Measurements from ENCODE around the gene IKZF4. TPM values are rescaled to one million over a fixed set of nuclear protein-coding genes. Genes with fewer than 3 reads are reported as not detected.

Gene IKZF4
- total RNA-seq, 1 donor from 2014 or later: 6.9 TPM

DNA sequence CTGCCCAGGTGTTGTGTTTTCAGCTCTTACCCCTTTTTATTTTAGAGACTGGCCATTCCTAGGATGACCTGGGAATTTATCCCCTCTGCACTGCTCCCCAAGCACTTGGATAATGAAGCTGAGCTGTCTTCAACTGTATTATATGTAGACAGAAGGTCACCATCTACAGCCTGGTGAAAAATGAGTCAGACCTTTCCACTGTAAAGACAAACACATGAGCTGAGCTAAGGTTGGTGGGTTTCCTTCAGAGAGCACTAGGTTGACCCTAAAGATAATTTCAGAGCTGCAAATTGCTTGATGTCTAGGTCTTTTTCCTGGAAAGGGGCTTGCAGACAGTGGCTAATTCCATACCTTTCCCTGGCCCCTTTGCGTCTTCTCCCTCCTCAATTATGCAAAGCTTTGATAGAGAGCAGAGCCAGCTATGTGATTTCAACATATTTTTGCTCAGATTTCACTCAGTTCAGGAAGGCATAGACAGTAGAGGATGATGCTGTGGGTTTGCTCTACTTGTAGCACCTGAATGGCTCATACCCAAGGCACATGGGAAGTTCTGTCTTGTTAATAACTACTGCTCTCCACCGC, 9.2 kb upstream of the IKZF4 start:
- H3K9me3 Mint-ChIP-seq (ENCODE audit: unreplicated experiment): no peaks in the 10 kb centered on the region
- Histone ChIP-seq H3K9me3 (ENCODE audit: insufficient read depth, low read depth, low read length) (no peaks in the 10 kb centered on the region), H3K4me3 (ENCODE audit: insufficient read depth, low read depth, low read length) (no peak overlapping the region), H3K36me3 (ENCODE audit: insufficient read depth, low read length) (no peaks in the 10 kb centered on the region), H3K27me3 (ENCODE audit: insufficient read depth, low read length) (no peaks in the 10 kb centered on the region), H3K27ac (ENCODE audit: low read depth, low read length) (no peak overlapping the region), H3K79me2 (ENCODE audit: insufficient read depth, low read length) (no peaks in the 10 kb centered on the region), H3K4me2 (ENCODE audit: low read length) (no peak overlapping the region), H3K4me1 (ENCODE audit: insufficient read depth, low read length) (no peaks in the 10 kb centered on the region), H2AFZ (ENCODE audit: low read depth, low read length) (no peak overlapping the region), H3K9ac (ENCODE audit: low read length) (no peak overlapping the region), H4K20me1 (ENCODE audit: insufficient read depth, low read length) (no peaks in the 10 kb centered on the region)
- H3K27me3 Mint-ChIP-seq (ENCODE audit: low read depth, unreplicated experiment): no peaks in the 10 kb centered on the region
- TF ChIP-seq, protein P1, sequence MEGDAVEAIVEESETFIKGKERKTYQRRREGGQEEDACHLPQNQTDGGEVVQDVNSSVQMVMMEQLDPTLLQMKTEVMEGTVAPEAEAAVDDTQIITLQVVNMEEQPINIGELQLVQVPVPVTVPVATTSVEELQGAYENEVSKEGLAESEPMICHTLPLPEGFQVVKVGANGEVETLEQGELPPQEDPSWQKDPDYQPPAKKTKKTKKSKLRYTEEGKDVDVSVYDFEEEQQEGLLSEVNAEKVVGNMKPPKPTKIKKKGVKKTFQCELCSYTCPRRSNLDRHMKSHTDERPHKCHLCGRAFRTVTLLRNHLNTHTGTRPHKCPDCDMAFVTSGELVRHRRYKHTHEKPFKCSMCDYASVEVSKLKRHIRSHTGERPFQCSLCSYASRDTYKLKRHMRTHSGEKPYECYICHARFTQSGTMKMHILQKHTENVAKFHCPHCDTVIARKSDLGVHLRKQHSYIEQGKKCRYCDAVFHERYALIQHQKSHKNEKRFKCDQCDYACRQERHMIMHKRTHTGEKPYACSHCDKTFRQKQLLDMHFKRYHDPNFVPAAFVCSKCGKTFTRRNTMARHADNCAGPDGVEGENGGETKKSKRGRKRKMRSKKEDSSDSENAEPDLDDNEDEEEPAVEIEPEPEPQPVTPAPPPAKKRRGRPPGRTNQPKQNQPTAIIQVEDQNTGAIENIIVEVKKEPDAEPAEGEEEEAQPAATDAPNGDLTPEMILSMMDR (IDR thresholded peaks at IDR 0.05; ENCODE audit: insufficient read depth, low read depth, low read length): no peak
- TF ChIP-seq EZH2 (IDR thresholded peaks at IDR 0.05; ENCODE audit: insufficient read depth, low read length): no peak
- no peak for DNase-seq (ENCODE audit: low read depth)
- H3K4me1 Mint-ChIP-seq (ENCODE audit: low read depth, unreplicated experiment): peaks cover 16% of the 10 kb centered on the region
- H3K36me3 Mint-ChIP-seq (ENCODE audit: low read depth, unreplicated experiment): no peaks in the 10 kb centered on the region
- no peak for FAIRE-seq
- peak overlapping the region; percentile 26 for H3K27ac Mint-ChIP-seq (ENCODE audit: unreplicated experiment)
- no peak overlapping the region for H3K4me3 Mint-ChIP-seq (ENCODE audit: unreplicated experiment)

DNA sequence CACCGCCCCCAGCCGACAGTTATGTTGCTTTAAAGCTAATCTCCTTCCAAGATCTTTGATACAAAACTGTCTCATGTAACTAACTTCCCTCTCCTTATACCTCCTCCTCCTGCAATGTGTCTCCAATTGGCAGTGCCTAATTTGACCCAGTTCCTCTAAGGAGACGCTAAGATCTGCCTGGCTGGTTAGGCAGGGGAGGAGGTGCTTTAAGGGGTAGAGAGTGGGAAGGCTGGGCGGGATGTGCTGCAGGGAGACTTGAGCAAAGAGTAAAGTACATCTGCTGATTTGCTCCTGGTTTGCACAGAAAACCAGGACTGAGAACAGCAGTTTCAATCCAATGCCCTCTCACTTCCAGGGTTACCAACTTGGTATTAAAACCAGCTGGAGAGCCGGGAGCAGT, 7.4 kb upstream of the IKZF4 start:
- Histone ChIP-seq H3K9me3 (ENCODE audit: insufficient read depth, low read depth, low read length) (no peaks in the 10 kb centered on the region), H3K27me3 (ENCODE audit: insufficient read depth, low read length) (no peaks in the 10 kb centered on the region), H3K4me2 (ENCODE audit: low read length) (no peak overlapping the region), H3K36me3 (ENCODE audit: insufficient read depth, low read length) (no peaks in the 10 kb centered on the region), H3K79me2 (ENCODE audit: insufficient read depth, low read length) (no peaks in the 10 kb centered on the region), H2AFZ (ENCODE audit: low read depth, low read length) (no peak overlapping the region), H3K4me1 (ENCODE audit: insufficient read depth, low read length) (no peaks in the 10 kb centered on the region), H3K4me3 (ENCODE audit: insufficient read depth, low read depth, low read length) (no peak overlapping the region), H4K20me1 (ENCODE audit: insufficient read depth, low read length) (no peaks in the 10 kb centered on the region), H3K27ac (ENCODE audit: low read depth, low read length) (no peak overlapping the region), H3K9ac (ENCODE audit: low read length) (no peak overlapping the region)
- Mint-ChIP-seq H3K4me1 (ENCODE audit: low read depth, unreplicated experiment) (peaks cover 16% of the 10 kb centered on the region), H3K4me3 (ENCODE audit: unreplicated experiment) (no peak overlapping the region), H3K9me3 (ENCODE audit: unreplicated experiment) (no peaks in the 10 kb centered on the region), H3K36me3 (ENCODE audit: low read depth, unreplicated experiment) (peaks cover 5% of the 10 kb centered on the region), H3K27me3 (ENCODE audit: low read depth, unreplicated experiment) (no peaks in the 10 kb centered on the region), H3K27ac (ENCODE audit: unreplicated experiment) (no peak overlapping the region)
- no peak for TF ChIP-seq EZH2 (IDR thresholded peaks at IDR 0.05; ENCODE audit: insufficient read depth, low read length)
- TF ChIP-seq, protein P1 (IDR thresholded peaks at IDR 0.05; ENCODE audit: insufficient read depth, low read depth, low read length): no peak
- FAIRE-seq (no peak), DNase-seq (ENCODE audit: low read depth) (no peak)

DNA sequence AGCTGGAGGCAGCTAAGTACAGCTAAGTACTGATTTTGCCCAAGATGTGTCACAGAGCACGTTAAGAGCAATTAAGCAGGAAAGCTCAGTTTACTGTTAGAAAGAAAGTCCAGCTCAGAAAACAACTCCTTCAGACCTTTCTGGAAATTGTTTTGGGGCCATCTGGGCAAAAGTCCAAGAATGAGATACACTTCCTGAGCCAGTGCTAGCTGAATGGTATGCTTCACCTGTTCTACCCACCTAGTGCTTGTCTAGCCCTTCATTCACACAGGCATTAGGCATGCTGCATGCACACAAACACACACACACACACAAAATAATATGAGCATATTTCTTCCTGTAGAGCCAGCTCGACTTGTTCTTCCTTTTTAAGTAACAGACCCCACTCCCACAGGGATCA, 6.6 kb upstream of the IKZF4 start:
- Mint-ChIP-seq H3K36me3 (ENCODE audit: low read depth, unreplicated experiment) (peaks cover 7% of the 10 kb centered on the region), H3K4me1 (ENCODE audit: low read depth, unreplicated experiment) (peaks cover 16% of the 10 kb centered on the region), H3K27me3 (ENCODE audit: low read depth, unreplicated experiment) (no peaks in the 10 kb centered on the region), H3K9me3 (ENCODE audit: unreplicated experiment) (no peaks in the 10 kb centered on the region), H3K27ac (ENCODE audit: unreplicated experiment) (no peak overlapping the region), H3K4me3 (ENCODE audit: unreplicated experiment) (no peak overlapping the region)
- no peak overlapping the region for H3K4me2 ChIP-seq (ENCODE audit: low read length)
- H3K9ac ChIP-seq (ENCODE audit: low read length): no peak overlapping the region
- H3K36me3 ChIP-seq (ENCODE audit: insufficient read depth, low read length): no peaks in the 10 kb centered on the region
- TF ChIP-seq, protein P1 (IDR thresholded peaks at IDR 0.05; ENCODE audit: insufficient read depth, low read depth, low read length): no peak
- no peak for TF ChIP-seq EZH2 (IDR thresholded peaks at IDR 0.05; ENCODE audit: insufficient read depth, low read length)
- no peak for FAIRE-seq
- H3K4me1 ChIP-seq (ENCODE audit: insufficient read depth, low read length): no peaks in the 10 kb centered on the region
- no peaks in the 10 kb centered on the region for H3K27me3 ChIP-seq (ENCODE audit: insufficient read depth, low read length)
- H3K9me3 ChIP-seq (ENCODE audit: insufficient read depth, low read depth, low read length): no peaks in the 10 kb centered on the region
- no peak overlapping the region for H3K4me3 ChIP-seq (ENCODE audit: insufficient read depth, low read depth, low read length)
- DNase-seq (ENCODE audit: low read depth): no peak
- no peaks in the 10 kb centered on the region for H3K79me2 ChIP-seq (ENCODE audit: insufficient read depth, low read length)
- no peak overlapping the region for H2AFZ ChIP-seq (ENCODE audit: low read depth, low read length)
- H3K27ac ChIP-seq (ENCODE audit: low read depth, low read length): no peak overlapping the region
- no peaks in the 10 kb centered on the region for H4K20me1 ChIP-seq (ENCODE audit: insufficient read depth, low read length)

All from astrocyte (in vitro differentiated cells and primary cell).